GM12872 (cell line): Measurements from ENCODE around the gene CD72.

Source experiments
- CTCF ChIP-seq: IDR thresholded peaks from 3 replicates; pipeline ENCODE4 v1.5.1; 2011; ENCODE audit warnings: low read depth, mild to moderate bottlenecking, low read length, moderate library complexity; ENCODE audit not compliant: insufficient read depth

Gene CD72

DNA sequence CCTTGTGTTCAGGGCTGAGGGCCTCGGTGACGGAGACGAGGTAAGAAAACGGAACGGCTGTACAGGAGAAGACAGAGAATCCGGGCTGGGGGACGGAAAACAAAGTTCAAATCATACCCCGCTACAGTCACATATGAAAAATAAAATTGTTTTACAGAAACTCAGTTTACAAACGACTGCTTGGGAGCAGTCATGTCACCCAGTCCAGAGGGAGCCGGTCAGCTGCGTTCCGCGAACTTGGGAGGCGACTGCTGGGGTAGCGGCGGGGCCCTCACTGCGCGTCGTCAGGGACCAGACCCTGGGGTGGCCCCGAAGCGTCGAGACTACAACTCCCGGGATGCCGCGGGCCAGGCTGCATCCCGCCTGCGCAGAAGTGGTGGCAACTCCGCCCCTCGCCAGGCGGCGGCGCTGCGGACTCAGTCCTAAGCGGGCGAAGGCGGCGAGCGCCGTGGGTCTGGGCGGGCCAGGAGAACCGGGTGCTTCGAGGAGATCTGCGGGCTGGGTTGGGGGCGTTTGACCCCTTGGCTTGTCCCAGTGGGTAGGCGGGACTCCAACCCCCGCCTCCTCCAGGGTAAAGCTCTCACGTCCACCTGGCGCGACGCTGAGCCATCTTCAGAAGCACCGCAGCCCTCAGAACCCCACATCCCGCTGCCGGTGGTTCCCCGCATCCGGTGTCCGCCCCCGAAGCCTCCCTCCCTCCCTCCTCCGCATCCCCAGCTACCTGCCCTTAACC, 28.5 kb upstream of the CD72 start:
- TF ChIP-seq CTCF = peak; percentile 93

DNA sequence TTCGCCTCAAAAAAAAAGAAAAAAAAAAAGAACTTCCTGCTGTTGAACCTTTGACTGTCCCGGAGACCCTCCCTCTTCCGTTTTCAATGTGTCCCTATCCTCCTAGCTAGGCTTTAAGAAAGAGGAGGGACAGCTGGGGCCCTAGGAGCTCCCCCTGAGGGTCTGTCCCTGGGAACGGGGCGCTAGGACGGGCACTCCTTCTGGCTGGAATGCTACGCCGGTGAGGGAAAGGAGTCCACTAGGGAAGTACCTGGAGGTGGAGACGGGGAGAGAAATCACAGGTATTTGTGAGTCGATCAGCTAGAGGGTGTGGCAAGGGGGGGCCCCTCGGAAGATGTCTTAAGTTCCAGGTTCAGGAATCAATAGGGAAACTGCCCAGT, 27.9 kb upstream of the CD72 start:
- no peak for TF ChIP-seq CTCF

DNA sequence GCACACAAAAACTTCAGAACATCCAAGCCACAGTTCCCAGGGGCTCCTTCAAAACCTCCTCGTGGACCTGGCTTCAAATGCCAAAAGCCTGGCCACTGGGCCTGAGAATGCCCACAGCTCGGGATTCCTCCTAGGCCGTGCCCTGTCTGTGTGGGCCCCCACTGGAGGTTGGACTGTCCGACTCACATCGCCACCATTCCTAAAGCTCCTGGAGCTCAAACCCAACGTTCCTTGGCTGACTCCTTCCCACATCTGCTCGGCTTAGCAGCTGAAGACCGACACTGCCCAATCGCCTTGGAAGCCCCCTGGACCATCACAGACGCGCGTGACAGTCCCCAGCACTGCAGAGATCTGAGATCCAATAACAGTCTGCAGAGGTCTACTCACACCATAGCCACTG, 24.8 kb upstream of the CD72 start:
- TF ChIP-seq CTCF = no peak

- no peak for TF ChIP-seq CTCF
Measured at GRCh38 chr9:35639631-35640030, 21.4 kb upstream of the CD72 start.

DNA sequence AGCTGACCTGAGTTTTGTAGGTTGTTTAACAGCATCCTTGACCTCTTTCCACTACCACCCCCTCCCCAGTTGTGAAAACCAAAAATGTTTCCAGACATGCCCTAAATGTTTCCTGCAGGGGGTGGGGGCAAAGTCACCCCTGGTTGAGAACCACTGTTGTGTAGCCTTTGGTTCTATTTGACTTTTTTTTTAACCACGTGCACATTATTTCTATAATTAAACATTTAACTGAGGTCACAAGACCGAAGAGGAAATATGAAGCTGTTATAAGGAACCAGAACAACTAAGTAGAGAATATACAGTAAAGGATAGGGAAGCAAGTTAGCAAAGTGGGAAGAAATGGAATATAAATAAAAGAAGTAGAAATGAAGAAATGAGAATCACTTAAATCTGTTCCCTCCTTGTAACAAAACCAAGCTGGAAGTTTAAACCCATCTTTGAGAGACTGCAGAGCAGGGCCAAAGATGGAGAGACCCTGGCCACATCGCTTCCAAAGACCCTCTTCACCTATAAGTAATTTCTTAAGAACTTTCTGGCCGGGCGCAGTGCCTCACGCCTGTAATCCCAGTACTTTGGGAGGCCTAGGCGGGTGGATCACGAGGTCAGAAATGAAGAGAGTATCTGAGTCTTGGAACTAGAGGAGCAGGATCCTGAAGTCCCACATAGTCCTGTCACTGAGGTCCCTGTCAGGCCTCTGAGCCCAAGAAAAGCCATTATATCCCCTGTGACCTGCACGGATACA, 18.1 kb upstream of the CD72 start:
- TF ChIP-seq CTCF = no peak

GRCh38 chr9:35635730-35636129, 17.5 kb upstream of the CD72 start:
- TF ChIP-seq CTCF = no peak

GRCh38 chr9:35629597-35629996, 11.4 kb upstream of the CD72 start:
- TF ChIP-seq CTCF = no peak
